BJ (cell line): ENCODE data around the gene SSX7. TPM values are rescaled to one million over a fixed set of nuclear protein-coding genes. Genes with fewer than 3 reads are reported as not detected.
"Not testable (repeated sequence)": the region's sequence is repeated elsewhere in the genome, so short reads cannot be mapped to it uniquely, and the experiment has no call there.

Experiments
- CTCF ChIA-PET: fragments of 350-600 bp; formaldehyde crosslinking; extraction: SDS; loops from one replicate; lab custom pipeline; 2021; ENCODE audit warnings: antibody characterized with exemption, inconsistent platforms; lab: Yijun Ruan, JAX
- POLR2A ChIA-PET: fragments of 300-600 bp; sonication (Branson Sonifier 250); formaldehyde crosslinking; extraction: SDS; loops from one replicate; lab custom pipeline; 2021; ENCODE audit warnings: antibody characterized with exemption; lab: Charles Lee
- DNase-seq: peaks from one replicate; pipeline ENCODE4 v3.0.0-alpha.2; 2011; ENCODE audit warnings: low read depth
- H3K27me3 ChIP-seq: 2 replicates; pipeline ENCODE4 v1.6.0; 2011; ENCODE audit warnings: low read length; ENCODE audit not compliant: control insufficient read depth, insufficient read depth
- H3K36me3 ChIP-seq: 2 replicates; pipeline ENCODE4 v1.5.1; 2011; ENCODE audit warnings: low read length; ENCODE audit not compliant: control insufficient read depth, insufficient read depth
- H3K4me3 ChIP-seq: 2 replicates; pipeline ENCODE4 v1.5.1; 2011; ENCODE audit warnings: low read depth, mild to moderate bottlenecking, control low read depth, low read length
- CTCF ChIP-seq: IDR thresholded peaks from 2 replicates; pipeline ENCODE4 v1.5.1; 2011; ENCODE audit warnings: low read depth, mild to moderate bottlenecking, control low read depth, inconsistent platforms, low read length, moderate library complexity; ENCODE audit not compliant: insufficient read depth
- polyA minus RNA-seq: library from RNA; depleted of rRNA, polyadenylated mRNA; stranded (reverse); fragments of >200 nt; gene quantifications from 2 replicates; pipeline ENCODE4 v1.2.3, GENCODE V29; 2011; rRNA and poly(A)+ RNA removed
- polyA plus RNA-seq: library from polyadenylated mRNA; depleted of rRNA; stranded (reverse); fragments of >200 nt; gene quantifications from 2 replicates; pipeline ENCODE4 v1.2.3, GENCODE V29; 2011; rRNA removed

SSX7 gene
- not detected in 2 replicates for polyA plus RNA-seq
- not detected in 2 replicates for polyA minus RNA-seq

GRCh38 chrX:52654800-52655199 is at the start of gene SSX7:
Gene SSX7, minus strand, starts transcription at chrX:52654900. Its CDS starts 1,428 bp downstream, at chrX:52653472.
- DNase-seq, H3K27me3 ChIP-seq, CTCF ChIA-PET, POLR2A ChIA-PET, H3K4me3 ChIP-seq, H3K36me3 ChIP-seq: not testable (repeated sequence)

GRCh38 chrX:52692034-52692433 is 37.3 kb upstream of the SSX7 start:
- H3K27me3 ChIP-seq, DNase-seq: not testable (repeated sequence)

GRCh38 chrX:52662218-52662617 is 7.5 kb upstream of the SSX7 start:
- H3K36me3 ChIP-seq, POLR2A ChIA-PET, H3K27me3 ChIP-seq, H3K4me3 ChIP-seq, CTCF ChIA-PET, DNase-seq: not testable (repeated sequence)

More at GRCh38 chrX:52692034-52692433, 37.3 kb upstream of the SSX7 start:
- H3K4me3 ChIP-seq, H3K36me3 ChIP-seq, POLR2A ChIA-PET, CTCF ChIA-PET: not testable (repeated sequence)

- H3K36me3 ChIP-seq, POLR2A ChIA-PET: not testable (repeated sequence)
These were observed 775 bp upstream of the SSX7 start for GRCh38 chrX:52655475-52655874.

GRCh38 chrX:52650676-52651075 is 4.0 kb downstream of the SSX7 start:
- H3K36me3 ChIP-seq, H3K4me3 ChIP-seq, DNase-seq, POLR2A ChIA-PET, H3K27me3 ChIP-seq: not testable (repeated sequence)
- CTCF ChIA-PET = interaction anchor here (0.6 kb wide), 1 partner anchor 673 kb away, joined by 3 read pairs; no protein-coding TSS in a partner anchor

More at GRCh38 chrX:52655475-52655874, 775 bp upstream of the SSX7 start:
- DNase-seq, H3K4me3 ChIP-seq, CTCF ChIA-PET, H3K27me3 ChIP-seq: not testable (repeated sequence)

- H3K4me3 ChIP-seq, CTCF ChIA-PET, POLR2A ChIA-PET, DNase-seq, H3K27me3 ChIP-seq, H3K36me3 ChIP-seq: not testable (repeated sequence)
These were observed 5.7 kb downstream of the SSX7 start for GRCh38 chrX:52648956-52649355.

- CTCF ChIA-PET, H3K27me3 ChIP-seq, POLR2A ChIA-PET, H3K4me3 ChIP-seq, H3K36me3 ChIP-seq, DNase-seq: not testable (repeated sequence)
These were observed 26.2 kb downstream of the SSX7 start for GRCh38 chrX:52628483-52628882.

- H3K27me3 ChIP-seq, H3K36me3 ChIP-seq, DNase-seq, H3K4me3 ChIP-seq, POLR2A ChIA-PET: not testable (repeated sequence)
- CTCF ChIA-PET = interaction anchor here (0.6 kb wide), 1 partner anchor 1628 kb away, joined by 3 read pairs; no protein-coding TSS in a partner anchor
These were observed 34.0 kb downstream of the SSX7 start for GRCh38 chrX:52620661-52621060.

- H3K36me3 ChIP-seq = no peaks in the 10 kb centered on the region
- no peaks in the 10 kb centered on the region for H3K27me3 ChIP-seq
- no peak for DNase-seq
- CTCF ChIA-PET = no interaction called here
- no peak overlapping the region for H3K4me3 ChIP-seq
- POLR2A ChIA-PET = no interaction called here
- no peak for TF ChIP-seq CTCF
These were observed 45.7 kb downstream of the SSX7 start for GRCh38 chrX:52608961-52609360.

GRCh38 chrX:52603151-52603550 is 51.5 kb downstream of the SSX7 start:
- H3K27me3 ChIP-seq, CTCF ChIA-PET, H3K4me3 ChIP-seq, POLR2A ChIA-PET, DNase-seq, H3K36me3 ChIP-seq: not testable (repeated sequence)
